HG02678 (cell line): Measurements from ENCODE around the gene RAB21.
"Not testable (repeated sequence)": the region's sequence is repeated elsewhere in the genome, so short reads cannot be mapped to it uniquely, and the experiment has no call there.

Source experiments
- ATAC-seq: cut with Tn5 transposase; IDR thresholded peaks from one replicate; pipeline ENCODE4 v1.9.1; 2021; ENCODE audit warnings: mild to moderate bottlenecking, moderate library complexity; ENCODE audit not compliant: unreplicated experiment

RAB21 gene

DNA sequence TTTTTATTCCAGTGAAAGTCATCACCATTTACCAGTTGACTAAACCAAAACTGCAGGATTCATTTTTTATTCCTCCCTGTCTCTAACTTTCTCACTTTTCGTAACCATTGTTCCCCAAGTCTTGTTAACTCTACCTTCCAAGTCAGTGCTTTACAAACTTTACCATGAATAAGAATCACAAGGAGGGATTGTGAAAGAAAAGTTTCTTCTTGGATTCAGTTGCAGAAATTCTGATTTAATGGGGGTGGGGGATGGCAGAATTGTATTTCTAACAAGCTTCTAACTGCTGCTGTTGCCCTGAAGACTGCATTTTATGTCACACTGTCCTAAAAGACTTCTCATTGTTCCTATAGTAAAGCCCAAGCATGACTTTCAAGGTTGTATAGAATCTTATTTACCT lies 5.0 kb upstream of the RAB21 start:
- ATAC-seq: no peak

DNA sequence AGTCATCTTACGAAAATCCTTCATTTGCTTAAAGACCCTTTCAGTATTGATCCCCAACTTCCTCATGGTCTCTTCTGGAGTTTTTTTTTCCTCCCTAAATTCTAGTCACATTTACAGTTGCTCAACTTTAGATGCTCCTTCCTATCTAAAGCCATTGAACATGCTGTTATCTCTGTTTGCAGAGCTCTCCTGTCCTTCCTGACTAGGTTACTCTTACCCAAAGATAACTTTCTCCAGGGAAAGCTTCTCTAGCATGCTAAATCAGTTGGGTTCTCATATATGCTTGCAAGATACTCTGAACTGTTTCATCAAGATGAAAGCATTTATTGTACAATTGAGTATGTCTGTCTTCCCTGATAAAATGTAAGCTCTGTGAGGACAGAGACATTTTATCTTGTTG lies 1.8 kb upstream of the RAB21 start:
- ATAC-seq: no peak

DNA sequence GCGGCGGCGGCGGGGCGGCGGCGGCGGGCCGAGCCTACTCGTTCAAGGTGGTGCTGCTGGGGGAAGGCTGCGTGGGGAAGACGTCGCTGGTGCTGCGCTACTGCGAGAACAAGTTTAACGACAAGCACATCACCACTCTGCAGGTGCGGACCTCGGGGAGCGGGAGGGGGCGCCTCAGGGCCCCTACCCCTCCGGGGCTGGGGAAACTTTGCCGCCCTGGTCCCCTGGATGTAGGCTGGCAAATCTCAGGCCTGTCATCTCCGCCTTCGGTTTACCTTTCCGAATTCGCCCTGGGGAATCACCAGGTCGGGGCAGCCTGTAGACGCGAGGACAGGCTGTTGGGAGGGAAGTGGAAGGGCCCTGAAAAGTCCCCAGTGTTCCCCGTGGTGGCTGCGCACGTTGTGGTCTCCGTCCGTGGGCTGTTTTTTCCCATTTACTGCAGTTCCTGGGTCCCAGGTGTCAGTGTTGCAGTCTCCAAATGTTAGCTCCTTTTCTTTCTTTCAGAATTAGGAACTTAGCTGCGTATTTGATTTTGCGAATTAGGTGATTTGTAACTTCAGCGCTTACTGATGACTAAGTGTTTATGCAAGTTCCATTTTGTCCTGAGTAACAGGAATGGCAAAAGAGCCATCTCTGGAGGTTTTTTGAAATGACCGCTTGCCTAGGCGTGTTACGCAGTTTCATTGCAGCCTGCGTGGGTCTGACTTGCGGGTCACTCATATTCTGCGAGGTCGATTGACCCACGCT lies 656 bp downstream of the RAB21 start:
- peak; percentile 52 for ATAC-seq

DNA sequence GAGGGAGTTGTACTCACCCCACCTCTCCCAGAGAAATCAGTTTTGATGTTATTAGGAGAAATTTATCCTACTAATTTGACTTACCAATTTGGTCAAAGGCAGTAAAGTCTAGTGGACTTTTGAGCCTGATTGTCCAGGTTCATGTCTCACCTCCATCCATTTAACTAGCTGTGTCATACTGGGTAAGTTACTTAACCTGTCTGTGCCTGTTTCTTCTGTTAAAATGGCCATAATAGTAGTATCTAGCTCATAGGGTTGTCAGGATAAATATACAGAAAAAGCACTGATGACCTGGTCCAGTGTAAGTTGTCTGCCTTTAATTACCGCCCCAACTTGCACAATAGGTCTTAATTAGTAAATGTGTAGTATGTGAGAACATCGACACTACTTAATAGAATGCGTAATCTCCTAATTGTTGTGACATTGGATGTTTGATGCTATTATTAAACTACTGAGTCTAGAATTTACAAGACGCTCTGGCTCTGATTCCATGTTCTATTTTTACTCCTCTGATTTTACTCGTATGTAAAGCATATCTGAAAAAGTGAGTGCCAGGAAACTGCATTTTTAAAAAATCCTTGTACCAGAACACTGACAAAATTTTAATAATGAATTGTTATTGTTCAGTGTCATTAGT lies 1.5 kb downstream of the RAB21 start:
- no peak for ATAC-seq

DNA sequence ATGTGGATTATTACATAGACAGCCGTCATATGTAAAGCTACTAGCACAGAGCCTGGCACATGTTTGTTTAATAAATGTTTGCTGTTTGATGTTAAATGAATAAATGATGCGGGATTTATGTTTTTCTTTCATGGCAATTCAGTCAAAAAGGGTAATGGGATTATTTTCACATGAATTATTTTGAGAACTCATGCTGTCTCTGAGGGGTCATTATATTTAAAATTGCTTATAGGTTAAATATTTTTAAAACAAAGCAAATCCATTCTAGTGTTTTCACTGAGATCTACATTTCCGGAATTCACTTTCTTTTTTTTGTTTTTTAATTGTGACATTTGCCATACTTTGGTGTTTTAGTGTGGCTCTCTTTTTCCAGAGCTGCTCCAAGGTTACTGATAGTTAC lies 5.3 kb downstream of the RAB21 start:
- no peak for ATAC-seq

DNA sequence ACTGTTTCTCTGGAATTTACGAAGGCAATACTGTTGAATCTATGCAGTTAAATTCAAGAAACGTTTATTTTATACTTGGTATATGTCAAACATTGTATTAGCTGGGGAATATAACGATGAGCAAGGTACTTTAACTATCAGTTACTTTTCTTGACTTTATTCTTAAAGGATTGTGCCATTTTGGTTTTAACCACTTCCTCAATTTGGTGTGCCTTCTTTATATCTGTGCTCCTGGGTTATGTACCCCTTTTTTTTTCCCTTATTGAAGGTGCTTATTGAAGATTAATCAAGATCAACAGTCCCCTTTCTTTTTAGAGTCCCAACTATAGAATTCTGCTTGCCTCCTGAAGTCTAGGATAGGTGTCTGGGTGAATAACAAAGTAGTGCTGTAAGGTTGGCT lies 5.8 kb downstream of the RAB21 start:
- ATAC-seq: no peak

DNA sequence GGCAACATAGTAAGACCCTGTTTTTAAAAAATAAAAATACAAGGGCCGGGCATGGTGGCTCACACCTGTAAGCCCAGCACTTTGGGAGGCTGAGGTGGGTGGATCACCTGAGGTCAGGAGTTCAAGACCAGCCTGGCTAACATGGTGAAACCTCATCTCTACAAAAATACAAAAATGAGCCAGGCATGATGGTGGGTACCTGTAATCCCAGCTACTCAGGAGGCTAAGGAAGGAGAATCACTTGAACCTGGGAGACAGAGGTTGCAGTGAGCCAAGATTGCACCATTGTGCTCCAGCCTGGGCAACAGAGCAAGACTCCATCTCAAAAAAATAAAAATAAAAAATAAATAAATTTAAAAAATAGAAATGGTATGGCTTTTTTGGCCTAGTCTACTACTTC lies 6.7 kb downstream of the RAB21 start:
- ATAC-seq: not testable (repeated sequence)

DNA sequence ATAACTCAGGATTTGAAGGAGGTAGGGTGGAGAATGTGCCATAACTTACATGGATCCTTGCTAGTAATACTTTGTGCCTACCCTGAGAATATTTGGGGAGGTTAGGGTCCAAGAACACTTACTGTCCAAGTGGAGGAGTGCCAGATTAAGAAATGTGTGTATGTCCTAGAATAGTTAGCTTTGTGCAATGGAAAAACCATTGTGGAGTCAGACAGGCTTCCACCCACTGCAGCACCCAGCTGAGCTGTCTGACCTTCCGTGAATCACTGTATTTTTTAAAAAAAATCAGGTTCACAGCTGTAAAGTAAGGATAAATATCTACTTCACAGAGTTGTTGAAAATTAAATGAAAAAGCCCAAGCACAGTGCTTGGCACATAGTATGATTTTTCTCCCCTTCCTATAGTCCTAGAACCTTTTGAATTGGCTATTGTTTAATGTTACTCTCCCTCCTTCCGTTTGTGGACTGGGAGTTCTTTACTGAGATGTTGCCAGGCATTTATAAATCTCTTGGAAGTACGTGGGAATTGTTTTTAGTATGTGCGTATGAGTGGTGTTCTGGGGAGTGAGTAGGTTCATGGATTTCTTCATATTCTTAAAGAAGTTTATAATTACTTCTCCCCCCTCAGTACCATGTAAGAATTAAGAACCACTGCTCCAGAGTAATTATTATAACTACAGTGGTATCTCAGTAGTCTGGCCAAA lies 9.2 kb downstream of the RAB21 start:
- ATAC-seq: no peak

DNA sequence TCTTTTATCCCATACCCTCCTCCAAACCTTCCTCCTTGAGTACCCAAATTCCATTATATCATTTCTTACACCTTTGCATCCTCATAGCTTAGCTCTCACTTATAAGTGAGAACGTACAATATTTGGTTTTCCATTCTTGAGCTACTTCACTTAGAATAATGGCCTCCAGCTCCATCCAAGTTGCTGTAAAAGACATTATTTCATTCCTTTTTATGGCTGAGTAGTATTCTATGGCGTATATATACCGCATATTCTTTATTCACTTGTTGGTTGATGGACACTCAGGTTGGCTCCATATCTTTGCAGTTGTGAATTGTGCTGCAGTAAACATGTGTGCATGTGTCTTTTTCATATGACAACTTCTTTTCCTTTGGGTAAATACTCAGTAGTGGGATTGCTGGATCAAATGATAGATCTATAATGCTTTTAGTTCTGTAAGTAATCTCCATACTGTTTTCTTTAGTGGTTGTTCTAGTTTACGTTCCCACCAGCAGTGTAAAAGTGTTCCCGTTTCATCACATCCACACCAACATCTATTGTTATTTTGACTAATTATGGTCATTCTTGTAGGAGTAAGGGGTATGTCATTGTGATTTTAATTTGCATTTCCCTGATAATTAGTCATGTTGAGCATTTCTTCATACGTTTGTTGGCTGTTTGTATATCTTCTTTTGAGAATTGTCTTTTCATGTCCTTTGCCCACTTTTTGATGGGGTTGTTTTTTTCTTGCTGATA lies 10.1 kb downstream of the RAB21 start:
- ATAC-seq: no peak

DNA sequence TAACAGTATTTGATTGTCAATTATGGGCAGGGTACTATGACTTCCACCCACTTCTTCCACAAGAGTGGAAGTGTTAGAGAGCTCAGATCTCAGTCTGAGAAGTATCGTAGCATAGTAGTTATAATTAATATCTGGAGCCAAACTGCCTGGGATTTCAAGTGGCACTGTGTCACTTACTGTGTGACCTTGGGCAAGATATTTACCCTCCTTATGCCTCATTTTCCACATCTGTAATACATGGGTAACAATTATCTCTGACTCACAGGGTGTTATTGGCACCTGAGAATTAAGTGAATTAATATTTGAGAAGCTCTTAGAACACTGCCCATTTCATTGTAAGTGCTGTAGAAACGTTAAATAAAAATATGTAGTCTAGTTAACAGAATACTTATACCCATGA lies 11.5 kb downstream of the RAB21 start:
- ATAC-seq: no peak

DNA sequence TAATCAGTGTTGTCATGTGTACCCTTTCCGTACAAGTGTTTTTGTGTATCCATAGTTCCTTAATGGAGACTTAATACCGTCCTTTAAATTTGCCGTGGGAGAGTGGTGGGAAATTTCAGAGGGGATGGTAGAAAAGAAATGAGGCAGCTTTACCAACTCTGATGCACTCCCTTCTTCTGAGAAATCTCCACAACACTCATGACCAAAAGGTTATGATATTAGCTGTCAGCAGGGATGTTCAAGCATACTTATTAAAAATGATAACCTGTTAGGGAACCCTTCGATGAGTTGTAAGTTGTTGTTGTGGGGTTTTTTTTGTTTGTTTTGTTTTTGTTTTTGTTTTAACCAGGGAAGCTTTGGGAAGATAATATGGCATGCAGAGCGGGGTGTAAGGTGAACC lies 12.5 kb downstream of the RAB21 start:
- no peak for ATAC-seq

DNA sequence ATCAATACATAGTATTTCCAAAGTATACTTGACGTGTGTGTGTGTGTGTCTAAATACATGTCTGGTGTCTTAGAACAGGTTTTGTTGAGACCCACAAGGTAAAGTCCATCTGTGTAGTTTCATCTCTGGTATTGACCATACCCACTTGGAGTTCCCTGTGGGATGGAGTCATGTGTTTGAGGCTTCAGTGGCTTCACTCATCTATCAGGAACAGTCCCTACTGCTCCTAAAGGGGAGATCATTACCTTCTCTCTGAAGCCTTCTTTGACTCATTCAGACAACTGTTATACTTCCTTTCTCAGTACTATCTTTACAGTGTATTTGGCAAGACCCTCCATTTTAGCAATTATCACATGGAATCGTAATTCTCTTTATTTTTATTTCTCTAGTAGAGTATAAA lies 14.2 kb downstream of the RAB21 start:
- no peak for ATAC-seq

DNA sequence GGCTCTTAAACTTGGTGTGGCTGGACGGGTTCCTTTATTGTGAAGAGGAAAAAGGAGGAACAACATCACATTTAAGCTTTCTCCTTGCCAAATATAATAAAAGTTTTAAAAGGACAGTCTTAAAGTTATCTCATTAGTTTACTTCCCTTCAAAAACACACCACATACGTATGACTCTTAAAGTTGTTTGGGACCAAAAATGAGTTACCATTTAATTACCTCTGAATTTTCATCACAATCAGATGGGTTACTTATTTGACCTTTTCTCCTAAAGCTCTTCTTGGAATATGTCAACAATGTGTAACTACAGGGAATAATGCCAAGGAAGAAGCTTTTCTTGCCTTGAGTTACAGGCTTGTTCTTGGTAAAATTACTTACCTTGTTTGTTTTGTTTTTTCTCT lies 16.4 kb downstream of the RAB21 start:
- ATAC-seq: no peak

DNA sequence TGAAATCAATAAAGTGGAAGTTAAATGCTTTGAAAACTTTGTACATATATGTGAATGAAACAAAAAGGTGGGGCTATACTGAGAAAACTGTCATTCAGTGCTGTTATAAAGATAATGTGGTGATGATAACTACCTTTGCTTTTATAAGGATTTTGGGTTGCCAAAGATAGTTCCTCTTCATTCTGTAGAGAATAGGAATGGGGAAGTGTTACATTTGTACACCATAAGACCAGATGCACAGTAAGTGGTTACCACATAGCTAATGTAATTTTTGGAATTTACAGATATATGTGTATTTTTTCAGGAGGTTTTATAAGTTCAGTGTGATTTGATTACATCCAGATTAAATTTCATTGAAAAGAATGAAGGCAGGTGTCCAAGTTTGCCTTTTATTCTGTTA lies 18.1 kb downstream of the RAB21 start:
- no peak for ATAC-seq

DNA sequence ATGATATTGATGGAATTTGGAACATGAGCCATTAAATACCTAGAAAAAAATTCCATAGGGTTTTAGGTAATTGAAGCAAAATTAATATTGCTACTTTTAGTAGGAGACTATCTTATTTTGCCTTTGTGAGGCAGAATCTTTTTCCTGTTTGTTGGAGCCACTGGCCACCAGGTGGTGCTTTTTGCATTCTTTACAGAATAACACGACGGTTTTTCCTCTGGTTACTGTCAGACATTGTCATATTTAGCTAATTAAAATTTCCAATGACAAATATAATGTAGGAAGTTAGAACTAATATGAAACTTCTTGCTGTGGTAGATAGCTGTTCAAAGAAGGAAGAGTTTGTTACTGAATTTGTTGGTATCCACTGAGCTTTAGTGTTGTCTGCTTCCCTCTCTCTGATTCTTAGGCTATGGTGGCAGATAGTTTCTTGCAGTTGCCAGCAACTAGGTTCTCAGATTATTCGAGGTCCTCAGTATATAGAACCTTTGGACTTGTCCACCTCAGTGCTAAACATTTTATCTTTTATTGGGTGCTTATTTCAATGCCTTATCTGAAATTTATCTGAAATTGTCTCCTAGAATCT lies 25.7 kb downstream of the RAB21 start:
- ATAC-seq: peak; percentile 57

DNA sequence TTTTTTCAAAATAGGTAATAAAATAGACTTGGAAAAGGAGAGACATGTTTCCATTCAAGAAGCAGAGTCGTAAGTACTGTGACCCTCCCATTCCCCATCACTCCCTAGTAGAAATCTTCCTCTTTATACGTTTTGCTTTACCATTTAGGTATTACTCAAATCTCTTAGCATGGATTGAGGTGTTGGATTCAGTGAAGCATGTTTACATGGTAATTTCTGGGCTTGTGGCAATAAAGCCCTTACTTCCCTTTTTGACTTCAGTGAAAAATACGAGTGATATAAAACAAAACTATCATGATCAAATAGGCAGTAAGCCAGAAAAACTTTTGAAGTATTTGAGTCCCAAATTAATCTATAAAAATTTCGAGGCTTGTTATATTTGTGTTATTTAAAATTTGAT lies 27.4 kb downstream of the RAB21 start:
- ATAC-seq: no peak

DNA sequence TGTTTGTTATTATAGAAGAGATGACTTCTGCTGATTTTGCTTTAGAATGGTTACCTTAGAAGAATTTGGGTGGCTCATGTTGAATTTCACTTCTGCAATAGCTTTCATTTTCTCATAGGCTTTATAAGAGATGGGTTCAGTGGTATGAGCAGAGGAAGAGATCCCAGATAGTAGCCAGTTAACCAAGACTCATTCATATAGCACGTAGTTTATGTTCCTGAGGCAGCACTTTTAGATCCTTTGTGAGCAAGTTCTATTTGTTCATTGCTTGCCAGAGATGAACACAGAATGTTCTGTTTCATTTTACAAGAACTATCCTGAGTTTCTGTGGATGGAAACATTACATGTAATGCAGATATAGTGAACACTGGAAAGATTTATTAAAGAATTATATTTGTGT lies 32.2 kb downstream of the RAB21 start:
- ATAC-seq: no peak

DNA sequence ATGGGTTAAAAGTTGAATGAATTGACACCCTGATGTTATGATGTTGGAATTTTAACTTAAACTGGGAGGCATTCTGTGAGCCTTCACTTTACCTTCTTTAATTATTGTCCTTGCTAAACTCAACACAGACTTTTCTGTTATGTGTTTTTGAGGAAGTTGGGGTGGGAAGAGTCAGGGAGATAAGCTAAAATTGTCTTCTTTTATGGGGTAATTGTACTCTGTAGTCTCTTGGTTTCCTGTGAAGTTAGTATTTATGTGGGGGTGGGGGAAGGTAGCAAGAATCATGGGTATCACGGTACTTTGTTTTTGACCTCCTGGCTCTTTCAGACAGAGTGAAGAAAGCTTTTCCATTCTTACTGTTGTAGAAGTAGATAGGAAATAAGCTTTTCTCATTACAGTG lies 32.9 kb downstream of the RAB21 start:
- no peak for ATAC-seq

DNA sequence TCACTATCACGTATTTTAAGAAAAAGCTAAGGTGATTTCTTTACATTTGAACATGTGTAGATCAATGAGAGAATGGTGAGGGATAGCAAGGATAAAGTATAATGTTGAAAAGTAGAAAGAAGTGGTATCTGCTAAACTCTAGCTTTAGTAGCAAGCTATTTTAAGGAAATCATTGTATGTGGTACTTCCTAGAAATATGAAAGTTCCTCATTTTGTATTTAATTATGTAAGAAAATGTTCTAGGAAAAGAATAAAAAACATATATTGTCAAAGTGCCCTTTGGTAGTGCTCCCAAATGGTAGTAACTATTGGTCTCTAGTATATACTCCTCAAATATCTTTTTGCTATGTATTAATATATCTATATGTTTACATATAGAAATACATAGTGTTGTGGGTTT lies 35.7 kb downstream of the RAB21 start:
- ATAC-seq: no peak

DNA sequence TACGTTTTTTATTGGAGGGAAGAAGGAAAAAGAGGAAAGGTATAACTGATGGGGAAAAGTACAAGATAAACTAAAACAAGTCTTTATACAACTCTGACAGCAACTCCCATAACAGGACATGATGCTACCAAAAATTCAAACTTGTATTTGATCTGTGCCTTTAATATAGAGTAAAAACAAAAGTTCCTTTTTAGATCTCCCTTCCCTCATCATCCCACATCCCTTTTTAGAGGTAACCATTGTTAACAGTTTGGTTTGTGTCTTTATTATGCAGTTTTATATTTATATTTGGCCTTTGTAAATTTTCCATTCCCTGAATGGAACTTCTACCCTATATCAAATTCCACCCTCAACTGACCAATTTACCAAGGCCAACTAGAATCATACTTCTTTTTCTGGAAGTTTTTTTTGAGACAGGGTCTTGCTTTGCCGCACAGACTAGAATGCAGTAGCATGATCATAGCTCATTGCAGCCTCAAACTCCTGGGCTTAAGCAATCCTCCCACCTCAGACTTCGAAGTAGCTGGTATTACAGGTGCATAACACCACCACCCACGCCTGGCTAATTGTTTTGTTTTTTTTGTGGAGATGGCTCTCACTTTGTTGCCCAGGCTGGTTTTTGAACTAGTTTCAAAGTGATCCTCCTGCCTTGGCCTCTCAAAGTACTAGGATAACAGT lies 36.9 kb downstream of the RAB21 start:
- no peak for ATAC-seq

DNA sequence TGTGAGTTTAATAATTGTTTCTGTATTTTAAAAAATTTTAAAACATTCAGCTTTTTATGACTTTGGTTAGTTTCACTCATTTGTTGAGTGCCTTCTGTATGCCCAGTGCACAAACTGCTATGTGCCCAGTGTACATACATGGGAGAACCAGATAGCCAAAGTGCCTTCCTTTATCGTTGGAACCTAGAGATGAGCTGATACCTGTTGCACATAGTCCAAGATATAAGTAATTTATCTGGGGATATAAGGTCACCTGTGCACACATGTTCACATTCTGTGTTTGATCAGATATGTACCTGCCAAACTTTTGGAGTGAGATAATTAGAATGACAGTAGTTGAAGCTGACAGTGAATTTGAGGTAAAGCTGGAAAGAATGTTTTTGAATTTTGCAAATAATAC lies 37.9 kb downstream of the RAB21 start:
- no peak for ATAC-seq
